Mesenteric fat pad (tissue), 1 donor: Measurements from ENCODE around the gene APOBEC3G. TPM values are rescaled to one million over a fixed set of nuclear protein-coding genes. Genes with fewer than 3 reads are reported as not detected.
"Not testable (repeated sequence)": the region's sequence is repeated elsewhere in the genome, so short reads cannot be mapped to it uniquely, and the experiment has no call there.

Source experiments
- DNase-seq: peaks from one replicate; pipeline ENCODE4 v3.0.0-alpha.2; 2020; ENCODE audit warnings: low spot score
- long read RNA-seq: library from polyadenylated mRNA; unstranded; transcript quantifications from one replicate; pipeline ENCODE4 v2.0.0, GENCODE V29; 2020
- total RNA-seq: library from RNA; stranded (reverse); fragmentation: NEBNext Ultra II Directional; extraction: Animal tissue kit (Norgen Biotek cat#: 25700); gene quantifications from one replicate; pipeline ENCODE4 v1.2.1, GENCODE V29; 2021
- donor health status: DM: yes; HTN: yes; CAD: no.

APOBEC3G gene
- total RNA-seq = 6.4 TPM
- long read RNA-seq, transcript APOBEC3G-201 (8 exons, 1,834 nt) = major isoform, 31 of 39 reads
- long read RNA-seq, partial matches to known transcripts = 1 of 39 reads
- long read RNA-seq, other reads (novel, unspliced or antisense) = 7 of 39 reads

GRCh38 chr22:39077026-39077840 is at the start of gene APOBEC3G:
APOBEC3G (plus strand) TSS chr22:39077275; CDS start chr22:39077362, 87 bp downstream.
- not testable (repeated sequence) for DNase-seq

DNA sequence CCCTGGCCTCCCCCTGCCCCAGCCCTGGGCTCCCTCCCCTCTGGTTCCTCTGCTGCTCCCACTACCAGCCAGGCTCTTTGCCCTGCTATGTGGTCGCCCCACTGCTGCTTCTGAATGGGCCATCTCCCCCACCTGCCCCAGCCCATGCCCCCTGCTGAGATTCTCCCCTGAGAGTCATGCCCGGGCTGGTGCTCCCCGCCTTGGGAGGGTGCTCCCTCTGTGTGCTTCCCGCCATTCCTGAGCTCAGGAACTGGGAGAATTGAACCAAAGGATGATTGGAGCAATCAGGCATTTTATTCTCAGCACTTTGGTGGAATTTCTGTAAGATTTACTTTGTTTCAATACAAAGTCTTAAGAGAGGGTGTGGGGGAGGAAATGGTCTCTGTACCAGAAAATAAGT is 49.4 kb upstream of the APOBEC3G start:
- DNase-seq = no peak

DNA sequence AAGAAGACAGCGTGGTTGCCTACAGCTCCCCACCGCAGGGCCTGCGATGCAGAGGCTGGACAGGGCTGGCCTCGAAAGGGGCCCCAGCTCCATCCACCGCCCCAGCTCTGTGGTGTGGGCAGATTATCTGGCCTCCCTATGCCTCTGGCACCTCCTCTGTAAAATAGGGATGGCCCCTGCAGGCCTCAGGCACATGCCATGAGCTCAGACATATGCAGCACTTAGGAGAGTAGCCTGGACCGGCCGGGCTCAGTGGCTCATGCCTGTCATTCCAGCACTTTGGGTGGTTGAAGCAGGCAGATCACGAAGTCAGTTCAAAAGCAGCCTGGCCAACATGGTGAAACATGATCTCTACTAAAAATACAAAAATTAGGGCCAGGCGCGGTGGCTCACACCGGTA is 48.8 kb upstream of the APOBEC3G start:
- DNase-seq = no peak

DNA sequence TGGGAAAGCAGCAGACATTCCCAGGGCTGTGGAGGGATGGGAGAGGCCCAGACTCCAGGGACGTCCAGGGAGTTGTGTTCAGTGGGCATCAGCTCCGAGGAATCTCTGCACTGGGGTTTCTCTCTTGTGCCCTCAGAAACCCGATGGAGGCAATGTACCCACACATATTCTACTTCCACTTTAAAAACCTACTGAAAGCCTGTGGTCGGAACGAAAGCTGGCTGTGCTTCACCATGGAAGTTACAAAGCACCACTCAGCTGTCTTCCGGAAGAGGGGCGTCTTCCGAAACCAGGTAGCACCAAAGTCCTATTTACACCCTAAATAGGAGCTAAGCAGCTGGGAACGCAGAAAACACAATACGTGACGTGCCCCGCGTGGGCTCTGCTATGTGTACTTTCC is 47.8 kb upstream of the APOBEC3G start:
- DNase-seq = no peak

GRCh38 chr22:39030705-39031104 is 46.4 kb upstream of the APOBEC3G start:
- DNase-seq = no peak

GRCh38 chr22:39031434-39032295 is 45.4 kb upstream of the APOBEC3G start:
- DNase-seq = not testable (repeated sequence)

DNA sequence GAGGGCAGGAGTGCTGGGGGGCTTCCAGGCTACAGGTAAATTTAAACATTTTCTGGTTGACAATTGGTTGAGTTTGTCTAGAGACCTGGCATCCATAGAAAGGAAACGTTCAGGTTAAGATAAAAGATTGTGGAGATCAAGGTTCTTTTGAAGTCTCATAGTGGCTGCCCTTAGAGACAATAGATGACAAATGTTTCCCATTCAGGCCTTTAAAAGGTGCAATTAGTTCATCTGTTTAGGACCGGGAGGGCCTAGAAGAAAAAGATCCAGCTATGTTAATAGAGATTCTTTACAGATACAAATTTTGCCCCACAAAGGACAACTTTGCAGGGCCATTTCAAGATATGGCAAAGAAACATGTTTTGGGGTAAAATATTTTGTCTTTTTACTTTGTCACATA is 40.0 kb upstream of the APOBEC3G start:
- not testable (repeated sequence) for DNase-seq

DNA sequence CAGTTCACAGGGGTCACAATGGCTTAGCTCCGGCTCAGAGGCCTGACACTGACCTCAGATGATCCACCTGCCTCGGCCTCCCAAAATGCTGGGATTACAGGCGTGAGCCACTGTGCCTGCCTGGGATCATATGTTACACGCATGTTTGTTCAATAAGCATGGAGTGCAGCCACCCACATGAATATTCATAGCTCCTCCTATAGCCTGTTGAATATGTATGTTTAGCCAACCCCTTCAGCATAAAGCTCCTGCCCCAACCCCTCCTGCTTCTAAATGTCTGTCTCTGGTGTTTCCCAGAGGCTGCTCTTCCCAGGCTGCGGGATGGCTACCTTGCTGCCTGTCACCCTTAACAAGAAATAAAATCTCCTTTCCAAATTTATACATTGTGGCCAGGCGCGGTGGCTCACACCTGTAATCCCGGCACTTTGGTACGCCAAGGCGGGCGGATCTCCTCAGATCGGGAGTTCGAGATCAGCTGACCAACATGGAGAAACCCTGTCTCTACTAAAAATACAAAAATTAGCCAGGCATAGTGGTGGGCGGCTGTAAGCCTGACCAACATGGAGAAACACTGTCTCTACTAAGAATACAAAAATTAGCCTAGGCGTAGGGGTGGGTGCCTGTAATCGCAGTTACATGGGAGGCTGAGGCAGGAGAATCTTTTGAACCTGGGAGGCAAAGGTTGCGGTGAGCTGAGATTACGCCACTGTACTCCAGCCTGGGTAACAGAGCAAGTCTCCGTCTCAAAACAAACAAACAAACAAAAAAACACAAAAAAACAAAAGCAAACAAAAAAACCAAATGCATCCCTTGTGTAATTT is 37.6 kb upstream of the APOBEC3G start:
- no peak for DNase-seq

GRCh38 chr22:39040155-39040537 is 36.9 kb upstream of the APOBEC3G start:
- not testable (repeated sequence) for DNase-seq

DNA sequence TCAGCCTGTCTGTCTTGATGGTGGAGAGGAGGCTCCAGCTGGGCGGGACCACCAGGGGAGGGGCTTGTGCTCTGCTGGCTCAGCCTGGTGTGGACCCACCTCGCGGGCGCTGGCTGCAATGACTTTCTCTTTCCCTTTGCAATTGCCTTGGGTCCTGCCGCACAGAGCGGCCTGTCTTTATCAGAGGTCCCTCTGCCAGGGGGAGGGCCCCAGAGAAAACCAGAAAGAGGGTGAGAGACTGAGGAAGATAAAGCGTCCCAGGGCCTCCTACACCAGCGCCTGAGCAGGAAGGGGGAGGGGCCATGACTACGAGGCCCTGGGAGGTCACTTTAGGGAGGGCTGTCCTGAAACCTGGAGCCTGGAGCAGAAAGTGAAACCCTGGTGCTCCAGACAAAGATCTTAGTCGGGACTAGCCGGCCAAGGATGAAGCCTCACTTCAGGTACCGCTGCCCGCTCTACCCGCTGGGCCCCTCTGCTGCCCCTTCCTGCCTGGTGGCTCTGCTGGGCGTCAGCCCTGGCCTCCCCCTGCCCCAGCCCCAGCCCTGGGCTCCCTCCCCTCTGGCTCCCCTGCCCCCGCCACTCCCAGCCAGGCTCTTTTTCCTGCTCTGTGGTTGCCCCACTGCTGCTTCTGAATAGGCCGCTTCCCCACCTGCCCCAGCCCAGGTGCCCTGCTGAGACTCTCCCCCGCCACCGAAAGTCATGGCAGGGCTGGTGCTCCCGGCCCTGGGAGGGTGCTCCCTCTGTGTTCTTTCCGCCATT is 36.4 kb upstream of the APOBEC3G start, which contains the start of gene APOBEC3F:
Gene APOBEC3F, plus strand, starts transcription at position 327 of the 759 bp plus-strand sequence. Its CDS starts 97 bp downstream, at position 424.
- not testable (repeated sequence) for DNase-seq

DNA sequence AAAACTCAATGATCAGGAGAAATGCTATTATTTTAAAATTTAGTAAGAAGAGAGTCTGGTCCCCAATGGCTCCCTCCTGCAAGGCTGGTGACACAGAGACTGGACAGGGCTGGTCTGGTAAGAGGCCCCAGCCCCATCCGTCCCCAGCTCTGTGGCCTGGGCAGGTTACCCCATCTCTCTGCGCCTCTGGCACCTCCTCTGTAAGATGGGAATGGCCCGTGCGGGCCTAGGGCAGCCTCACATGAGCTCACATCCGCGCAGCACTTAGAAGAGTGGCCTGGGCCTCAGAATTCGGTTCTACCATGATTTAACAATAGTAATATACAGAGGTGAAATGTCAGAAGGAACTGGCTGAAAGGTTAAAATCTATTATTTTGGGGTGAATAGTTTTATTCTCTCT is 35.2 kb upstream of the APOBEC3G start:
- DNase-seq = no peak

- DNase-seq = not testable (repeated sequence)
Measured at GRCh38 chr22:39043063-39043462, 34.0 kb upstream of the APOBEC3G start.

- DNase-seq = not testable (repeated sequence)
Measured at GRCh38 chr22:39045136-39045535, 31.9 kb upstream of the APOBEC3G start.

GRCh38 chr22:39049486-39049885 is 27.6 kb upstream of the APOBEC3G start:
- not testable (repeated sequence) for DNase-seq

- DNase-seq = not testable (repeated sequence)
Measured at GRCh38 chr22:39051844-39052495, 25.1 kb upstream of the APOBEC3G start.

- DNase-seq = no peak
Measured at GRCh38 chr22:39055658-39056057, 21.4 kb upstream of the APOBEC3G start.

- DNase-seq = not testable (repeated sequence)
Measured at GRCh38 chr22:39061290-39061689, 15.8 kb upstream of the APOBEC3G start.

DNA sequence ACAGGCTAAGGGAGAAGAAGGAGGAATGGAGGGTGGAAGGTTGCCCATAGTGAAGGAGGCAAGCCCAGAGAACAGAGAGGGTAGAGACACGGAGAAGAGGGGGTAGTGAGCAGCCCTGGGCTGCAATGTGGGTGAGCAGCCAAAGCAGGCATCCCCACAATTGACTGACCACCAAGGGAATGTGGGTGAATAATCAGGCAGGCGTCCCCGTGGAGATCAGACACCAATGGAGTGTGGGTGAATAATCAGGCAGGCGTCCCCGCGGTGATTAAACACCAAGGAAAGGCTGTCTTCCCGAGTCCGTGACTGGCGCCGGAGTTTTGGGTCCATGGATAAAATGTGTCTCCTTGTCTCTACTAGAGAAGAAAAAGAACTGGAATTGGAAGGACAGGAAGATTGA is 15.1 kb upstream of the APOBEC3G start:
- not testable (repeated sequence) for DNase-seq

GRCh38 chr22:39063904-39064303 is 13.2 kb upstream of the APOBEC3G start:
- DNase-seq = not testable (repeated sequence)
